HG03457 (cell line): ENCODE measurements around the gene LYRM9.
"Not testable (repeated sequence)": the region's sequence is repeated elsewhere in the genome, so short reads cannot be mapped to it uniquely, and the experiment has no call there.

ENCODE experiments used
- ATAC-seq: cut with Tn5 transposase; IDR thresholded peaks from one replicate; pipeline ENCODE4 v1.9.1; 2021; ENCODE audit warnings: moderate number of reproducible peaks; ENCODE audit not compliant: unreplicated experiment

Gene LYRM9

DNA sequence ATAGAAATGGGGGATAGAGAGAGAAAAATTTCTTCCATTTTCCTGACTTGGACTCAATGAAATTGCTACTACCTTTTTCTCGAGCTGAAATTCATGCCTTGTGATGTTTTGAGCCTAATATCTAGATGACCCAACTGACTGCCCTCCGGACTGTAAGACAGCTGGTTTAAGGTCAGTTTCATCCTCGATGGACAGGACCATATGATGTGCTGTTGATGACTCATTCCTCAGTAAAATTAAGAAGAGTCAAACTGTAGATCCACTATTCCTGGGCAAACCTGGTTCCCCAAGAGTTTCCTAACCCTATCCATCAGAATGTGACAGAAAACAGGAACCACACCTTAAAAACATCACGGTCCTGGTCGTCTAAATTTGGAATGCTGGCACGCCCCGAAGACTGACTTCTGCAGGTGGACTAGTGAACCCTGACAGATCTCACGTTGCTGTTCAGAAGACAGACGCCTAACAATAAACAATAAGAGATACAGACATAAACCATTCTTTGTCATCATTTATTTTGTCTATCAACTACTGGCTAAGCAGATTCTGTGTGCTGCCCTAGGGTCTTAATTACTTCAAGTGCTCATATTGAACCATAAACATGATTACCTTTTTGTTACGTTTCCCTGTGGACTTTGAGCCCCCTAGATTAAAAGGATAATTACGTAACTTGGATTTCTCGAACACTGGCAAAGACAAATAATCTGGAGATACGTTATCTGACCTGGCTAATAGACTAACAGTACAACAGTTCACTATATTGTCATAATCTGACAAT, 47.7 kb downstream of the LYRM9 start:
- ATAC-seq, result no peak

DNA sequence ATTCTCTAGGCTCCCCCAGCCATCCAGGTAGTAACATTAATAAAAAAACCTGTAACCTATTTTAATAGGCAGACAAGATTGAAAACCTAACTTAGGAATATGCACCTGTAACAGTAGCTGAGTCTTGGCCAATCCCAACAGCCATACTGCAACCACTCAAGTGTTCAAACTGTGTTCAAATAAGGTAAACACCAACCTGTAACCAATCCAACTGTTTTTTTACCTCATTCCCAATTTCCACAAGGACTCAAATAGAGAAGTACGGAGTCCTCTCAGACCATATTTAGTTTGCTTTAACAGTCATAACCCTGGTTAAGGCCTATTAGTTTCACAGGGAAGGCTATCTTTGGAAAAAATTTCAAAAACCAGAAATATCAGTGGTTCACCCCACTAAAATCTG, 52.5 kb downstream of the LYRM9 start:
- no peak for ATAC-seq

DNA sequence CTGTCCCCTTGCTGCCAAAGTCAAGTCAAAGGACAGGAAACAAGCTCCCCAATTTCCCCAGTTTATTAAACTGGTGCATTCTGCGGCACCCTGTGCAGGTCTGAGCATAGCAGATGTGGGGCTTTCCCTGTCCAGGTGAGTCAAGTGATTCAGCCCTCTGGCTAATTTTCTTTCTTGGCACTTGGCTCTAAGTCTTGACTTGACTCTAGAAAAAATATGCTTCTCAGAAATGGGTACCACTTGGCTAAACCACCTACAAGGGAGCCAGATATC, 52.8 kb downstream of the LYRM9 start:
- ATAC-seq, result not testable (repeated sequence)

DNA sequence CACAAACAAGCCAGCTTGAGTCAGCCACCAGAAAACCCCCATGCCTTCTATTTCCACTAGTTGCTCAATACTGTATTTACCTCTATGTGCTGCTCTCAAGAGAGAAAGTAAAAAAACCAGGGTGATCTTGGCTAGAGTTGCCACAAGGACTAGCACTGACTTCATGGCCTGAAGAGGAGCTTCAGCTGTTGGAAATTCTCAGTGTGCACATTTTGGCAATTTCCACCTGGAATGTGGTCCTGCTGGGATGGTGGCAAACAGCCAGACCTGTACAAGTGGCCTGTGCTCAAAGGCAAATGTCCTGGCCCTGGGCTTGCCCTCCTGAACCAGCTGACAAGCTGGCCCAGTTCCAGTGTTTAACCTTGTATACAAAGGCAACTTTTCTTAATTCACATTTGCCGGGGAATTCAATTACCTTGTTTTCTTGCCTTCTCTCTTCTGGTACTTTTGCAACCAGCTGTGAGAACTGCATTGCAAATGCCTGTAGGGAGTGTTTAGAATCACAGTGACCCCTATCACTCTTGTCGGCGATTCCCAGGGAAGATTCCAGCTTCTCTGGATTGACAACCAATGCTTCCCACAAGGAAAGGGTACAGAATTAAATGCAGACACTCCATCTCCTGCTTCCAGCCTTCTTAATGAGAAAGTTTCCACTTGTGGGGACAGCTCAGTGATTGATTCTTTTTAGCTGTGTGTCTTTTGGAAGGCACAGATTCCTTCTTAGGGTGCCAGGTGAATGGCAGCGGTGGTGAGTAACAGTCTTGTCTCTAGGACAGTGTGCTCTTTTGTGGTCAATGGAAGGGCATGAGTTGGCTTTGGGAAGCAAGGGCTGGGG, 53.4 kb downstream of the LYRM9 start:
- ATAC-seq, result not testable (repeated sequence)

DNA sequence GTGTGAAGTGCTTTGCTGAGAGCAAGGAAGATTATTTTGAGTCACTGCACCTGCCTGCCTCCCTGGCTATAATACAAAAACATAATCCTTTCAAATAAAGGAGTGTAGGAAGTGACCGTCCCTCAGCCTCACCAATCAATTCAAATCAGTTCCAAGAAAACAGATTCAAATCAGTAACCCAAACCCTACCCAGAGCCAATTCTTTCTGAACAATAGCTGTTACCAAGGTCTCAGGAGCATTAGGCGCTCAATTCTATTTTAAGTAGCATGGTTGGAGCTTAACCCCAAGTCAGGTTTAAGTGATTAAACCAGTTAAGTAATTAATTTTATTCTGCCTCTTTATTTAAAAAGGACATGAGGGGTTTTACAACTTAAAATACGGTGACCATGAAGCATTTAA, 54.6 kb downstream of the LYRM9 start:
- not testable (repeated sequence) for ATAC-seq

DNA sequence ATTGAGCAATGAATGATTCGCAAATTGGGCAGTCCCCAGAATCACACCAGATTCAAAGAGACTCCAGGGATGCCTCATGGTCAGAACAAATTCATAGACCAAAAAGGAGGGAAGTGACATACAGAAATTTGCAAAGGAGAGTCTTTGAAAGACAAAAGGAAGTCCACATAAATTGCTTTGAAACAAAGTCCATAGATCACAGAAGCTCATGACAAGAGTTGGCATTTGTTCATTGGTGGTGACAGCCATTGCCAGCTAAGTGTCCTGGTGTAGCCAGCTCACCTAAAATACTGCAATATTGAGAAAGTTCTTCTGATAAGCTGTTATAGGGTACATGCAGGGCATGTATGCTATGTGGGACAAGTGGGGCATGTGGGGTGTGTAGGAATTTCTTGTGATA, 55.4 kb downstream of the LYRM9 start:
- ATAC-seq, result not testable (repeated sequence)

DNA sequence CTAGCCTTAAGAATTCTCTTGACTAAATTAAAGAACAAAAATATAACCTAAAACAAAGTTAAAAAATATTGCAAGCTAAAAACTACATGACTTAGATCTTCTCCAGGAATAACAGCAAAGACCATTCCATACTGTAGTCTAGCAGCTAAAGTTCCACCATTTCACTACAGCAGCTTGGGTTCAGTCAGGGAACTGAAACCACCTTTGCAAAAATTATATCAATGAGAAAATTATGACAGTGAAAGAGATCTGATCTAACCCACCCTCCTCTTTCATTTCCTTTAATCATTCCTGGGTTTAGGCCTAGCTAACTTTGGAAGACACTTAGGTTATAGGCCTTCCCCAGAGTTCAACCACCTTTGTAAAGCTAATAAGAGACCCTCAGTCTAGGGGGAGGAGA, 56.5 kb downstream of the LYRM9 start:
- ATAC-seq, result no peak

DNA sequence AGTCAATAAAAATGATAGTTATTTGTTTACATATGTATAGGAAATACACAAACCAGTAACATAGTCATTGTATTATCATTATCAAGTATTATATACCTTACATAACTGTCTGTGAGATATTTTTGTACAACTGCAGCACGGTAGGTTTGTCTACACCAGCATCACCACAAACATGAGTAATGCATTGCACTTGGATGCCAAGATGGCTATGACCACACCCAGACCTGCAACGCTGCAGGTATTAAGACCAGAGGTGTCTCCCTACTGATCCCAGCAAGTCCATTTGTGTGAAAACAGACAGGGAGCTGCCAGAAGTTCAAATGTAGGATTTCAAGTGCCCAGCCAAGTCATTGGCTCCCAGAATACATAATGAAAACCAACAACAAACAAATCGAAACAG, 58.6 kb downstream of the LYRM9 start:
- no peak for ATAC-seq

DNA sequence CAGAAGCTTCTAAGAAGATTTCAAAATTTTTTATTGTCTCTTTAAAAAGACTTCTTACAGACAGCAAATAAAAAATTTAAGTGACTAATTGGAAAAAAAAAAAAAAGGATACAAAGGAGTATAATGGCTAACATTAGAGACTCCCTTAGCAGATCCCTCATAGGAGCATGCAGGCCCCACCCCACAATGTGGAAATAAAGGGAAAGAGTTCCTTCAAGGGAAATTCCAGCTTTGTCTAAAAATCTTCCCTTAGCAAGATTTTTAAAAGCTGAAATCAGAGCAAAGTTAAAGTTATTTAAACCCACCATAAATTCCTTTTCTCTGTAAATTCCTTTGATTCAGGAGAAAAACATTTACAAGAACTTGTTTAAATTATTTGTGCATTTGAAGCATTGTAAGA, 60.3 kb downstream of the LYRM9 start:
- no peak for ATAC-seq

DNA sequence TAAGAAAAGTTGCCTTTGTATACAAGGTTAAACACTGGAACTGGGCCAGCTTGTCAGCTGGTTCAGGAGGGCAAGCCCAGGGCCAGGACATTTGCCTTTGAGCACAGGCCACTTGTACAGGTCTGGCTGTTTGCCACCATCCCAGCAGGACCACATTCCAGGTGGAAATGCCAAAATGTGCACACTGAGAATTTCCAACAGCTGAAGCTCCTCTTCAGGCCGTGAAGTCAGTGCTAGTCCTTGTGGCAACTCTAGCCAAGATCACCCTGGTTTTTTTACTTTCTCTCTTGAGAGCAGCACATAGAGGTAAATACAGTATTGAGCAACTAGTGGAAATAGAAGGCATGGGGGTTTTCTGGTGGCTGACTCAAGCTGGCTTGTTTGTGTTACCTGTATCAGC, 63.3 kb downstream of the LYRM9 start:
- ATAC-seq, result not testable (repeated sequence)

DNA sequence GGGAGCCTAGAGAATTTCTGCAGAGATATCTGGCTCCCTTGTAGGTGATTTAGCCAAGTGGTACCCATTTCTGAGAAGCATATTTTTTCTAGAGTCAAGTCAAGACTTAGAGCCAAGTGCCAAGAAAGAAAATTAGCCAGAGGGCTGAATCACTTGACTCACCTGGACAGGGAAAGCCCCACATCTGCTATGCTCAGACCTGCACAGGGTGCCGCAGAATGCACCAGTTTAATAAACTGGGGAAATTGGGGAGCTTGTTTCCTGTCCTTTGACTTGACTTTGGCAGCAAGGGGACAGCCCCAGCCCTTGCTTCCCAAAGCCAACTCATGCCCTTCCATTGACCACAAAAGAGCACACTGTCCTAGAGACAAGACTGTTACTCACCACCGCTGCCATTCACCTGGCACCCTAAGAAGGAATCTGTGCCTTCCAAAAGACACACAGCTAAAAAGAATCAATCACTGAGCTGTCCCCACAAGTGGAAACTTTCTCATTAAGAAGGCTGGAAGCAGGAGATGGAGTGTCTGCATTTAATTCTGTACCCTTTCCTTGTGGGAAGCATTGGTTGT, 63.9 kb downstream of the LYRM9 start:
- not testable (repeated sequence) for ATAC-seq
